Muscle layer of colon (tissue), 2 donors: ENCODE results near the gene NAB2.
"Not testable (repeated sequence)": the region's sequence is repeated elsewhere in the genome, so short reads cannot be mapped to it uniquely, and the experiment has no call there.

ENCODE experiments used
- H3K27ac ChIP-seq: one replicate; pipeline ENCODE4 v1.7.0; 2013; ENCODE audit warnings: low read depth, mild to moderate bottlenecking, low read length, moderate library complexity
- H3K27me3 ChIP-seq, 2 donors: one replicate each; pipeline ENCODE4 v1.7.0; 2013; ENCODE audit warnings: low read length in 2 of 2, mild to moderate bottlenecking in 2 of 2; ENCODE audit not compliant: insufficient read depth in 2 of 2, control insufficient read depth in 1 of 2
- H3K36me3 ChIP-seq: one replicate; pipeline ENCODE4 v1.7.0; 2013; ENCODE audit warnings: mild to moderate bottlenecking, low read length; ENCODE audit not compliant: insufficient read depth
- H3K4me1 ChIP-seq: one replicate; pipeline ENCODE4 v1.7.0; 2013; ENCODE audit warnings: mild to moderate bottlenecking, low read length; ENCODE audit not compliant: insufficient read depth
- H3K4me3 ChIP-seq, 2 donors: one replicate each; pipeline ENCODE4 v1.7.0; 2013; ENCODE audit warnings: low read length in 2 of 2, low read depth in 1 of 2, mild to moderate bottlenecking in 1 of 2, moderate library complexity in 1 of 2
- H3K9ac ChIP-seq: one replicate; pipeline ENCODE4 v1.7.0; 2013; ENCODE audit warnings: low read length
- H3K9me3 ChIP-seq: one replicate; pipeline ENCODE4 v1.7.0; 2013; ENCODE audit warnings: mild to moderate bottlenecking, low read length
- donor health status: abdominal sarcoma.
- donor health status: Adenocarcinoma of cecum.

NAB2 gene

DNA sequence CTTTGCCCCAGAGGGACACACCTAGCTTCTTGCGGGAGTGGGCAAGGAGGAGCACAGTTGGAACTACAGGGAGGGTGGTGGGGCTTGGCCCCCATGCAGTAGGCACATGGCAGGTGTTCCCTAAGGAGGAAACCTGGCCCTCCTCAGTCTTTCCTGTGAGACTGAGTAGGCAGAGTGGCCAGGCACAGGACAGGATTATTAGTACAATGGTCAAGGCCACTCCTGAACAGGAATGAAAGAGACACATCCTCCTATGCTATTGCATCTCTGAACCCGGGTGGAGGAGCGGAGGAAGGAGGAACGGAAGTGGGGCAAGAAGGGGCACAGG, 39.8 kb upstream of the NAB2 start:
- H3K9ac ChIP-seq: no peak overlapping the region
- H3K4me3 ChIP-seq: no peak overlapping the region
- no peaks in the 10 kb centered on the region for H3K36me3 ChIP-seq
- no peaks in the 10 kb centered on the region for H3K9me3 ChIP-seq
- no peaks in the 10 kb centered on the region for H3K27me3 ChIP-seq
- peaks cover 5% of the 10 kb centered on the region for H3K4me1 ChIP-seq
- no peak overlapping the region for H3K27ac ChIP-seq

- Histone ChIP-seq H3K4me3 (no peak within 1 kb of the TSS), H3K9ac (no peak within 1 kb of the TSS)
Observed at GRCh38 chr12:57049890-57050289, 39.0 kb upstream of the NAB2 start, which contains the start of gene MYO1A. TSS of gene MYO1A (minus strand) at chr12:57050129. CDS start at chr12:57048323, 1,806 bp downstream.

GRCh38 chr12:57051011-57051410, 37.9 kb upstream of the NAB2 start:
- Histone ChIP-seq H3K9me3 (no peaks in the 10 kb centered on the region), H3K27me3 (no peaks in the 10 kb centered on the region), H3K4me3 (no peak overlapping the region), H3K36me3 (no peaks in the 10 kb centered on the region), H3K27ac (no peak overlapping the region), H3K4me1 (peaks cover 10% of the 10 kb centered on the region), H3K9ac (no peak overlapping the region)

More at GRCh38 chr12:57049890-57050289, 39.0 kb upstream of the NAB2 start, which contains the start of gene MYO1A:
- no peak within 1 kb of the TSS for H3K27ac ChIP-seq
- peaks cover 5% of the 10 kb centered on the region for H3K4me1 ChIP-seq
- no peaks in the 10 kb centered on the region for H3K36me3 ChIP-seq
- no peaks in the 10 kb centered on the region for H3K27me3 ChIP-seq
- no peaks in the 10 kb centered on the region for H3K9me3 ChIP-seq

GRCh38 chr12:57053146-57053545, 35.8 kb upstream of the NAB2 start:
- H3K9ac ChIP-seq, H3K9me3 ChIP-seq, H3K27ac ChIP-seq, H3K27me3 ChIP-seq, H3K36me3 ChIP-seq, H3K4me3 ChIP-seq: not testable (repeated sequence)
- H3K4me1 ChIP-seq: peaks cover 24% of the 10 kb centered on the region

DNA sequence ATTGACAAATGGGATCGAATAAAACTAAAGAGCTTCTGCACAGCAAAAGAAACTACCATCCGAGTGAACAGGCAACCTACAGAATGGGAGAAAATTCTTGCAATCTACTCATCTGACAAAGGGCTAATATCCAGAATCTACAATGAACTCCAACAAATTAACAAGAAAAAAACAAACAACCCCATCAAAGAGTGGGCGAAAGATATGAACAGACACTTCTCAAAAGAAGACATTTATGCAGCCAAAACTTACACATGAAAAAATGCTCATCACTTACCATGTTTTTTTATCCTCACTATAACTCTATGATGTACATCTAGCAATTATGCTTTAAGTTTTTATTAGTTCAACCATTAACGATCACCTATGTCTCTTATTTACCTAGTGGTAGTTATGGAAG, 35.0 kb upstream of the NAB2 start:
- H3K9me3 ChIP-seq, H3K4me3 ChIP-seq, H3K9ac ChIP-seq, H3K36me3 ChIP-seq, H3K27me3 ChIP-seq, H3K27ac ChIP-seq: not testable (repeated sequence)
- peaks cover 24% of the 10 kb centered on the region for H3K4me1 ChIP-seq

DNA sequence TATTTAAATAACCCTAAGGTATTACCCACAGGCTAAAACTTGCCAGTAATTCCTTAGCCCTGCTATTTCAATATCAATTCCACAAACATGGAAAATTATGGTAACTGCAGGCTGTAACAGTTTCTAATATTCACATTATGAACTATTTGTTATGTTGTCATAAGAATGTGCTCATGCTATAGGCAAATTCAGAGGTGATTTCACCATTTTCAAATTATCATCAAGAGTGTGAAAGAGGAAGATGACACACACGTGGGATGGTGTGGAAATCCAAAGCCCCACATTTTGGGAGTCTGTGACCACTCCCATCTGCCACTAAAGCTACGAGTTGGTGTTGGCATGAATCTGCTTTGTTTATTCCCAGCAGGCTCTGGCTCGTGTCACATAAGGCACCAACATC, 33.1 kb upstream of the NAB2 start:
- H3K4me1 ChIP-seq: peaks cover 19% of the 10 kb centered on the region
- H3K9ac ChIP-seq: no peak overlapping the region
- no peaks in the 10 kb centered on the region for H3K27me3 ChIP-seq
- no peaks in the 10 kb centered on the region for H3K9me3 ChIP-seq
- peak overlapping the region; percentile 22 for H3K27ac ChIP-seq
- peaks cover 23% of the 10 kb centered on the region for H3K36me3 ChIP-seq
- no peak overlapping the region for H3K4me3 ChIP-seq

GRCh38 chr12:57057067-57057751, 31.7 kb upstream of the NAB2 start:
- Histone ChIP-seq H3K4me3 (peak overlapping the region in 1 of 2 donors; percentile 25), H3K27me3 (no peaks in the 10 kb centered on the region), H3K4me1 (peaks cover 19% of the 10 kb centered on the region), H3K27ac (peak overlapping the region; percentile 61), H3K36me3 (peaks cover 23% of the 10 kb centered on the region), H3K9ac (no peak overlapping the region), H3K9me3 (no peaks in the 10 kb centered on the region)

DNA sequence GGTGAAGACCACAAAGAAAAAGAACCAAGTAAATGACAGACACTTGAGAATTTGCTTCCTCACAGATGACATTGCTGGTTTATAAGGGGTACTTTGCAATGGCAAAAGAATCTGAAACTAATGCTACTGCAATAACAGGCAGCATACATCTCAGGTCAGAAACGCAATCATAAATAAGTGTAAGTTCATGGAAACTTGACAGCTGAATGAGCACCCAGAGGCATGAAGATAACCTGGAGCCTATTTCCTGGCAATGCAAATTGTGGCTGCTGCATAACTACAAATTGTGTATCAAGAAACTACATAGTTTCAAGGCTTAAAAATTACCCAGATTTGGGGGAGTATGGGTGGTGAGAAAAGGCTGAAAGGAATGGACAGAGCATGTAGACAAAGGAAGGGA, 30.5 kb upstream of the NAB2 start:
- Histone ChIP-seq H3K4me1 (peaks cover 19% of the 10 kb centered on the region), H3K9me3 (no peaks in the 10 kb centered on the region), H3K36me3 (peaks cover 23% of the 10 kb centered on the region), H3K27me3 (no peaks in the 10 kb centered on the region), H3K9ac (no peak overlapping the region), H3K27ac (no peak overlapping the region), H3K4me3 (no peak overlapping the region)

- H3K27ac ChIP-seq: no peak overlapping the region
- H3K27me3 ChIP-seq: no peaks in the 10 kb centered on the region
- H3K9me3 ChIP-seq: no peaks in the 10 kb centered on the region
- H3K9ac ChIP-seq: no peak overlapping the region
- no peak overlapping the region for H3K4me3 ChIP-seq
- H3K4me1 ChIP-seq: peaks cover 1% of the 10 kb centered on the region
- H3K36me3 ChIP-seq: peaks cover 14% of the 10 kb centered on the region
Observed at GRCh38 chr12:57063991-57064685, 24.8 kb upstream of the NAB2 start.

DNA sequence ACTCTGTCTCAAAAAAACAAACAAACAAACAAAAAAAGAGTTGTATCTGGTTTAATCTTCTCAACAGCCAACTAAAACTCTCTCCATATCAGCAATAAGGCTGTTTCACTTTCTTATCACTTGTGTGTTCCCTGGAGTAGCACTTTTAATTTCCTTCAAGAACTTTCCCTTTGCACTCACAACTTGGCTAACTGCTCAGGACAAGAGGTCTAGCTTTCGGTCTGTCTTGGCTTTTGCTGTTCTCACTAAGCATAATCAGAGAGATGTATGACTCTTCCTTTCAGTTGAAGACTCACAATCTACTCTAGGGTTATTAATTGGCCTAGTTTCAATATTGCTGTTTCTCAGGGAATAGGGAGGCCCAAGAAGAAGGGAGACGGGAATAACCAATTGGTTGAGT, 22.7 kb upstream of the NAB2 start:
- no peak overlapping the region for H3K27ac ChIP-seq
- H3K36me3 ChIP-seq: no peaks in the 10 kb centered on the region
- H3K27me3 ChIP-seq: no peaks in the 10 kb centered on the region

DNA sequence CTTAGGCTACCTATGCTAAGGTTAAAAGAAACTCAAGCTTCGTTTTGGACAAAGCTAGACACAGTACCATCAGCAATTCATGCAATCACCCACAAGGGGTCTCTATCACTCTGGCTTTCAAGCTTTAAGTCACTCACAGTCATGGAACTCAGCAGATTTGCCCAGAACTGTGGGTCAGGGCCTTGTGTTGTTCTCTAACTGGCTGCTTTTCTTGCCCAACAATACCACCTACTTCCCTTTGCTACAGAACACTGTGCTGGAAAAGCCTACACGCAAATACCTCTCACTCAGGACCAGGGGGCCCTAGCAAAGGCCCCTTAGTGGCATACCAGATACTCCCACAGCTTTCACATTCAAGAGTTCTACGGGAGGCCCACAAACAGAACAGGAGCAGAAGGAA, 19.4 kb upstream of the NAB2 start:
- no peaks in the 10 kb centered on the region for H3K27me3 ChIP-seq
- H3K9ac ChIP-seq: peak overlapping the region; percentile 44
- H3K36me3 ChIP-seq: no peaks in the 10 kb centered on the region
- no peaks in the 10 kb centered on the region for H3K9me3 ChIP-seq
- H3K27ac ChIP-seq: peak overlapping the region; percentile 70
- peaks cover 15% of the 10 kb centered on the region for H3K4me1 ChIP-seq
- H3K4me3 ChIP-seq: no peak overlapping the region

More for the DNA sequence above, 22.7 kb upstream of the NAB2 start:
- H3K9ac ChIP-seq: no peak overlapping the region
- H3K9me3 ChIP-seq: no peaks in the 10 kb centered on the region
- H3K4me3 ChIP-seq: no peak overlapping the region
- peaks cover 9% of the 10 kb centered on the region for H3K4me1 ChIP-seq

DNA sequence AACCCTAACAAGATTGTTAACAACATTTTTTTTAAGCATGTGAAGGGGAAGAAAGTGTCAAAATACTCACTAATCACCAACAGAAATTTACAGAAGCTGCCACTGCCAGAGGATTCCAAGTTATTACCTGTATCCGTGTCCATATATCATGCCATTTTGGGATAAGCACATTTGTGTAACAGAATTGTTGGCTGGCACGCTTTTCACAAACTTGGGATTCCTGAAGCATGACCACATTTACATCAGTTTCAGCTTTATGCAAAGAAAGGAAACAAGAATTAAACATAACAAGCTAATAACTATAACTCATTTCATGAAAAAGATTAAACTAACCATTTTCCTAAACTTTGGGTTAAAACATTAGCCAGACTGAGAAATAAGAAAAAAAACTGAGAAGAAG, 16.3 kb upstream of the NAB2 start:
- Histone ChIP-seq H3K9me3 (no peaks in the 10 kb centered on the region), H3K9ac (no peak overlapping the region), H3K27me3 (no peaks in the 10 kb centered on the region), H3K4me3 (no peak overlapping the region), H3K4me1 (peaks cover 15% of the 10 kb centered on the region), H3K36me3 (no peaks in the 10 kb centered on the region), H3K27ac (peak overlapping the region; percentile 44)
